ENCODE results near the gene ADAMTSL5.
"Not testable (repeated sequence)": the region's sequence is repeated elsewhere in the genome, so short reads cannot be mapped to it uniquely, and the experiment has no call there.

The ADAMTSL5 gene

DNA sequence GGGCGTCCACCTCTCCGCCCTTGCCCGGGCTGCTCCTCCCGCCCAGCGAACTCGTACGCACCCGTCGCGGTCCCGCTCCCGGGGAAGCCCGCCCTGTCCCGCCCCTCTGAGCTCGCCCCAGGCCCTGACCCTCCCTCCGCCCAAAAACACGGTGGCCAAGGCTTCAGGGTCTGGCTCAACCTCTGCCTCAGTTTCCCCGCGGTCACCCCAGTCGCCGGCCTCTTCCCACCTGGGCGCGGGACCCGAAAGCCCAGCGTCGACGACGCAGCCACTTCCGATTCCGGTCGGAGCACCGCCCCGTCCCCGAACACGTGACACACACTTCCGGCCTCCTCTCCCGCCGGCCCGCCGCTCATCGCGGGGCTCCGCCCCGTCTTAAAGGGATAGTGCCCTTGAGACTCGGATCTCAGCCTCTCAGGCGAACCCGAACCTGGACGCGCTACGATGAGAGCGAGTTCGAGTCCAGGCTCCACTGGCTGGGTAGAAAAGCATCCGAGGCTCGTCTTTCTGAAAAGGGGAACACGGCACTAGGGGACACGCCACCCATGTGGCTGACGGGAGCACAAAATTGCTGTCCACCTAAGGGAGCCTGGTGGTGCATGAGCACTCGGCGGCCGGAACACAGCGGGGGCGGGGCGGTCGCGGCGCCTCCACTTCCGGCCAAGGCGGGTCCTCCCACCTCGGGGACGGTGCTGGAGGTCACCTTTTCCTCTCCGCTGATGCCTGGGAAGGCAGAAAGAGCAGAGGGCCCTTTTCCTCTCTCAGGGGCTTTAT is 33.7 kb downstream of the ADAMTSL5 start, which contains the start of gene C19orf25:
Gene C19orf25 (minus strand): TSS at position 282 of the 774 bp plus-strand sequence. CDS start 312 bp downstream, outside the sequence.
- DNase-seq (ENCODE audit: insufficient read length, low spot score): peak; percentile 98
- FAIRE-seq: no peak
- TF ChIP-seq, protein P1, sequence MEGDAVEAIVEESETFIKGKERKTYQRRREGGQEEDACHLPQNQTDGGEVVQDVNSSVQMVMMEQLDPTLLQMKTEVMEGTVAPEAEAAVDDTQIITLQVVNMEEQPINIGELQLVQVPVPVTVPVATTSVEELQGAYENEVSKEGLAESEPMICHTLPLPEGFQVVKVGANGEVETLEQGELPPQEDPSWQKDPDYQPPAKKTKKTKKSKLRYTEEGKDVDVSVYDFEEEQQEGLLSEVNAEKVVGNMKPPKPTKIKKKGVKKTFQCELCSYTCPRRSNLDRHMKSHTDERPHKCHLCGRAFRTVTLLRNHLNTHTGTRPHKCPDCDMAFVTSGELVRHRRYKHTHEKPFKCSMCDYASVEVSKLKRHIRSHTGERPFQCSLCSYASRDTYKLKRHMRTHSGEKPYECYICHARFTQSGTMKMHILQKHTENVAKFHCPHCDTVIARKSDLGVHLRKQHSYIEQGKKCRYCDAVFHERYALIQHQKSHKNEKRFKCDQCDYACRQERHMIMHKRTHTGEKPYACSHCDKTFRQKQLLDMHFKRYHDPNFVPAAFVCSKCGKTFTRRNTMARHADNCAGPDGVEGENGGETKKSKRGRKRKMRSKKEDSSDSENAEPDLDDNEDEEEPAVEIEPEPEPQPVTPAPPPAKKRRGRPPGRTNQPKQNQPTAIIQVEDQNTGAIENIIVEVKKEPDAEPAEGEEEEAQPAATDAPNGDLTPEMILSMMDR (IDR thresholded peaks at IDR 0.05; ENCODE audit: insufficient read depth, missing control alignments): no peak

DNA sequence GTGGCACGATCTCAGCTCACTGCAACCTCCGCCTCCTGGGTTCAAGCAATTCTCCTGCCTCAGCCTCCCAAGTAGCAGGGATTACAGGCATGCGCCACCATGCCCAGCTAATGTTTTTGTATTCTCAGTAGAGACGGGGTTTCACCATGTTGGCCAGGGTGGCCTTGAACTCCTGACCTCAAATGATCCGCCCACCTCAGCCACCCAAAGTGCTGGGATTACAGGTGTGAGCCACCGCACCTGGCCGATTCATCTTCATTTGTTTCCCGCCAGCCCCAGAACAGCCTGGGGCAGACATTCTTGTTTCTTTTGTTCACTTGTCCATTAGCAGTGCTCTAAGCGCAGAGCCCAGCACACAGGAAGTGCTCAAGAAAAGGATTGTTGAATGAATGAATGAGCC is 35.8 kb downstream of the ADAMTSL5 start:
- not testable (repeated sequence) for DNase-seq (ENCODE audit: insufficient read length, low spot score); FAIRE-seq

DNA sequence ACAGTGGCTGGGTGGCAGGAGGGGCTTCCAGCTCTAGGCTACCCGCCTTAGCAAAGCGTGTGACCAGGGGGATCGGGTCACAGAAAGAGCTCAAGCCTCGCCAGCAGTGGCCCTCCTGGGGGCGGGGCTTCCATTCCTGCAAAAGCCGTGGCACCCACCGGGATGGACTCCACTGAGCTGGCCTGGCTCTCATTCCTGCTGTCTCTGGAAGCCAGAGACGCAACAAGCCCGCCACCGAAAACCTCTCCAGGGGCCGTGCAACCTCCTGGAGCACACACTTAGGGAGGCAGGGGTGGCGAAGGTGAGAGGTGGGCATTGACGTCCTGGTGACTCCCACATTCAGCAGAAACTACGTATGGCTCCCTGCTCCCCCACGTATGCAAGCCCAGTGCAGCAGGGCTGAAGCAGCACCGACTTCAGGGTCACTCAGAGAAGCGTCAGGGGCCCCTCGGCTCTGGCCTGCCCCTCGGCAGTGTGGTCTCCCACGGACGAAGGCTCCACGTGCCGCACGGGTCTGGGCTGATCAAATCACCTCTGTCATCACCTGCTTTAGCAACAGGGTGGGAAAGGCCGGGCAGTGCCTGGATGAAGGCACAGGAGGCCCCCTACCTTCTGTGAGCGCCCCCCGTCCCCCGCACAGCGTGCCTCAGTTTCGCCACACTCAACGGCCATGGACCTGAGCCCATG is 36.9 kb downstream of the ADAMTSL5 start:
- TF ChIP-seq, protein P1 (IDR thresholded peaks at IDR 0.05; ENCODE audit: insufficient read depth, missing control alignments): no peak
- FAIRE-seq (no peak), DNase-seq (ENCODE audit: insufficient read length, low spot score) (peak; percentile 17)

DNA sequence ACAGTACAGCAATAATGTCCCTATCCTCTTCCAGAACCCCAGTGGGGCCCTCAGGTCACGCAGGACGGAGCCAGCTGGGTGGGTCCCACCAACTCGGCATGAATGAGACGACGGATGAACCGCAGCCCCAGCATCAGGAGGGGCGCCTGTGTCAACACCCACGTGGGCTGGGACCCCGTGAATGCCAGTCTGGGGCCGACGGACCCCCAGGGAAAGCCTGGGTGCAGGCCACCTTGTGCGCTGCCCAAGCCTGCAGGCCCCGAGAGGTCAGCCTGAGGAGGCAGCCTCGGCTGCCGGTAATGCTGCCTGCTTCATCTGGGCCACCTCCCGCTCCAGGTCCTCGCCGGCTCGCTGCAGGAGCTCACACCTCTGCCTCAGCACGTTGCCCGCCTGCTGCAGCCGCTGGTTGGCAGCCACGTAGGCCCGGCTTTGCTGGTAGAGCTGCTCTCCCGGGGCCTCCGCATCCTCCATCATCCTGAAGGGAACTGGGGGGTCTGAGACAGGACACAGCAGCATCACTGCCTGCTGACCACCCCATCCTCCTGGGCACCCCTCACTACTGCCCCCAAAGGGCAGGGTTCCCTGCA is 38.0 kb downstream of the ADAMTSL5 start:
- FAIRE-seq: no peak
- DNase-seq (ENCODE audit: insufficient read length, low spot score): no peak
- TF ChIP-seq, protein P1 (IDR thresholded peaks at IDR 0.05; ENCODE audit: insufficient read depth, missing control alignments): no peak

DNA sequence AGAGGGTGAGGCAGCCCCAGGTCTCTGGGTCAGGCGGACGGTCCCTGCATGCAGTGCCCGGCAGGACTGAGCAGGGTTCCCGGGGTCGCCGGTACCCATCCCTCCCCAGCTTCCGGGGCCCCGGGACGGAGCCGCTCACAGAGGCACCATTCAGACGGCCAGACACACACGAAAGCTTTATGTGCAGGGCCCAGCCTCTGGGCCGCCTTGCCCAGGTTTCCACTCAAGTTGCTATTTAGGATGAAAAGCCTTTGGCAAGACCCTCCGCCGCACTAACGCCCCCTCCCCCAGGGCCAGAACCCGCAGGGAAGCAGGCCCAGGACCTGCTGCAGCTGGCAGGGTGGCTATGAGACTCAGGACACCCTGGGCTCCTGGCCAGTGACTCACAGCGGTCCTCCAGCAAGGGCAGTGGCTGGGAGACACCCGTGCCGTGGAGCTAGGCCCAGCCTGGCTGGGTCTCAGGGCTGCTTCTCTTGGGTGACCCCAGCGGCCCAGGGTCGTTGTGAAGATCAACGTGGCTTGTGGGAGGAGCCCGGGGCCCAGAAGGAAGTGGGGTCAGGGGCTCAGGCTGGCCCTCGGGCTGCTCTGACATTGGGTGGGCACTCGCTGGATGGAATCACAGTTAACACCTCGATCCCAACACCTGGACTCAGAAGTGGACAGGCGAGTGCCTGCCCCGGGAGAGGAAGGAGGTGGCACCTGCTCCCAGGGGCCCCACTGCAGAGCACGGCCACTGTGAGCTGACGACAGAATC is 38.6 kb downstream of the ADAMTSL5 start:
- FAIRE-seq: no peak
- TF ChIP-seq, protein P1 (IDR thresholded peaks at IDR 0.05; ENCODE audit: insufficient read depth, missing control alignments): no peak
- no peak for DNase-seq (ENCODE audit: insufficient read length, low spot score)

DNA sequence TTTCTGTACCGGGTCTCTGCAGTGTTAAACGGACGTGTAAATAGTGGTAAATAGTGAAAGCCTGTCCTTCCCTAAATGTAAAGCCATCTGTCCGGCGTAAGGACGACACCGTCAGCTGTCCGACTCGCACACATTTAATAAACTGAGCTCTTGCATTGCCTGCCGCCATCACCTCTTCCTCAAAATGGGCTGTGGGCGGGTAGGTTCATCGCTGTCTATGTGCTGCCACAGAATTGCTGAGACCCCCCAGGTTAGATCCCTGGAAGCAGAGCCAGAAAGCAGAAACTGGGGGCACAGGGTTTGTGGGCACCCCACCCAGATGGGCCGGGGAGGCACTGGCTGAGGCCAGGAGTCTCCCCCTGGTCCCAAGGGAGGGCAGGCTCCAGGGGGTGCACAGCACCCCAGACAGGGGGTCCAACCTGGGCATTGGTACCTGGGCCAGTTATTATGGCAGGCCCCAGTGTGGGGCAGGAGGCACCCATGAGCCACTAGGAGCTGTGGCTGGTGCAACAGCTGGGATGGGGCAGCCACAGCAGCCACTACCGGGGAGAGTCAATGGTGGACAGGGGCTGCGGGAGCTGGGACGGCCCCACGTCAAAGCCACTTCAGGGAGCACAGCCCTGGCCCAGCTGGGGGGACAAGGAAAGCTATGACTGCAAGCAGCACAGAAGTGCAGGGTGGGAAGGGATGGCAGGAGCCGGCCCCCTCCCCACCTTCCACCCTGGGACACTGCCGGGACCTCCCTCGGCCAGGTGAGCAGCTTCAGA is 39.6 kb downstream of the ADAMTSL5 start:
- no peak for DNase-seq (ENCODE audit: insufficient read length, low spot score)
- FAIRE-seq: no peak

More for the DNA sequence above, 39.6 kb downstream of the ADAMTSL5 start:
- TF ChIP-seq, protein P1 (IDR thresholded peaks at IDR 0.05; ENCODE audit: insufficient read depth, missing control alignments): no peak

Data from D721Med (cell line).